Loucy (cell line): ENCODE results near the gene COX7B.

Source experiments
- H2AFZ ChIP-seq: fragments of 200-600 bp; sonication (generic); 2 replicates; pipeline ENCODE4 v1.6.0; 2016; ENCODE audit warnings: antibody characterized with exemption, mild to moderate bottlenecking, low read length, moderate library complexity
- H3F3A ChIP-seq: fragments of 200-600 bp; 2 replicates; pipeline ENCODE4 v1.6.0; 2016; ENCODE audit warnings: antibody characterized with exemption, low read depth, mild to moderate bottlenecking
- H3K27me3 ChIP-seq: fragments of 200-600 bp; sonication (generic); 2 replicates; pipeline ENCODE4 v1.6.1; 2014; ENCODE audit warnings: low read length, mild to moderate bottlenecking; ENCODE audit not compliant: insufficient read depth, poor library complexity, severe bottlenecking
- H3K36me3 ChIP-seq: fragments of 200-600 bp; sonication (generic); 2 replicates; pipeline ENCODE4 v1.6.1; 2016; ENCODE audit warnings: low read length; ENCODE audit not compliant: insufficient read depth
- H3K4me1 ChIP-seq: fragments of 200-600 bp; sonication (generic); 2 replicates; pipeline ENCODE4 v1.5.1; 2014; ENCODE audit warnings: low read length, mild to moderate bottlenecking; ENCODE audit not compliant: insufficient read depth, poor library complexity, severe bottlenecking
- H3K4me2 ChIP-seq: fragments of 200-600 bp; sonication (generic); 2 replicates; pipeline ENCODE4 v1.6.0; 2014; ENCODE audit warnings: antibody characterized with exemption, low read length, low read depth, mild to moderate bottlenecking; ENCODE audit not compliant: poor library complexity, severe bottlenecking
- H3K4me3 ChIP-seq: fragments of 200-600 bp; sonication (generic); 2 replicates; pipeline ENCODE4 v1.5.1; 2014; ENCODE audit warnings: low read length, mild to moderate bottlenecking, mixed read lengths; ENCODE audit not compliant: poor library complexity, severe bottlenecking
- H3K79me2 ChIP-seq: fragments of 200-600 bp; sonication (generic); 2 replicates; pipeline ENCODE4 v1.6.1; 2014; ENCODE audit warnings: low read length; ENCODE audit not compliant: insufficient read depth
- H3K9ac ChIP-seq: fragments of 200-600 bp; sonication (generic); 2 replicates; pipeline ENCODE4 v1.6.0; 2014; ENCODE audit warnings: mild to moderate bottlenecking, low read depth, low read length, moderate library complexity; ENCODE audit not compliant: poor library complexity, severe bottlenecking
- H3K9me2 ChIP-seq: fragments of 200-600 bp; sonication (generic); replicated peaks from 2 replicates; pipeline ENCODE4 v1.6.1; 2016; ENCODE audit warnings: low read depth, low read length, mixed read lengths
- H3K9me3 ChIP-seq: fragments of 200-600 bp; sonication (generic); 2 replicates; pipeline ENCODE4 v1.6.1; 2014; ENCODE audit warnings: mild to moderate bottlenecking, antibody characterized with exemption, low read length, low read depth; ENCODE audit not compliant: insufficient read depth
- H4K20me1 ChIP-seq: fragments of 200-600 bp; sonication (generic); 2 replicates; pipeline ENCODE4 v1.6.0; 2014; ENCODE audit warnings: antibody characterized with exemption, low read length, mild to moderate bottlenecking; ENCODE audit not compliant: insufficient read depth, poor library complexity, severe bottlenecking
- CTCF ChIP-seq: fragments of 200-600 bp; sonication (generic); conservative IDR thresholded peaks from 2 replicates; pipeline ENCODE4 v1.5.1; 2014; ENCODE audit warnings: mild to moderate bottlenecking, antibody characterized with exemption, low read length
- EZH2phosphoT487 ChIP-seq: fragments of 200-600 bp; IDR thresholded peaks from 2 replicates; pipeline ENCODE4 v1.6.1; 2018; ENCODE audit warnings: antibody characterized with exemption, mild to moderate bottlenecking, moderate library complexity, borderline replicate concordance

Gene COX7B

DNA sequence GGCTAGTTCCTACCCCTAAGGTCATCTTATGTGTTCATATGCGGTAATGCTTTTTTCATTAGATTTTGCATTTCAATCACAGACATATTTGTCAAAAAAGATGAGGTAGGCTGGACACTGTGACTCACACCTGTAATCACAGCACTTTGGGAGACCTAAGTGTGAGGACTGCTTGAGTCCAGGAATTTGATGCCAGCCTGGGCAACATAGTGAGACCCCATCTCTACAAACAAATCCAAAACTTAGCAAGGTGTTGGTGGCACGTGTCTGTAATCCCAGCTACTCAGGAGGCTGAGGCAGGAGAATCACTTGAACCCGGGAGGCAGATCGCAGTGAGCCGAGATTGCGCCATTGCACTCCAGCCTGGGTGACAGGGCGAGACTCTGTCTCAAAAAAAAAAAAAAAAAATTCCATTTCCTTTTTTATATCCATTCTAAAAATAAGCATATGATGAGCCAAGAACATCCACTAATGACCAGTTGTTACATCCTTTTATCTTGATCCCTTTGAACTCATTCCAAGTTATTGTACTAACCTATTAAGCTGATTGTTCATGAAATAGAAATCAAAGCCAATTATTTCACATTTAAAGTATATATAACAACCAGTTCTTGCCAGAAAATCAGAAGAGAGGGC lies 46.8 kb downstream of the COX7B start:
- no peak overlapping the region for H3K4me3 ChIP-seq
- no peak overlapping the region for H3K9ac ChIP-seq
- H3K9me2 ChIP-seq = no peaks in the 10 kb centered on the region
- H3K36me3 ChIP-seq = no peaks in the 10 kb centered on the region
- no peak overlapping the region for H2AFZ ChIP-seq
- TF ChIP-seq CTCF (no peak), EZH2phosphoT487 (no peak)
- H3K4me2 ChIP-seq = no peak overlapping the region
- H3K27me3 ChIP-seq = no peaks in the 10 kb centered on the region
- no peaks in the 10 kb centered on the region for H3K4me1 ChIP-seq
- H3K9me3 ChIP-seq = no peaks in the 10 kb centered on the region
- no peaks in the 10 kb centered on the region for H3F3A ChIP-seq
- no peaks in the 10 kb centered on the region for H3K79me2 ChIP-seq
- H4K20me1 ChIP-seq = no peaks in the 10 kb centered on the region

- Histone ChIP-seq H3F3A (no peaks in the 10 kb centered on the region), H3K9me2 (no peaks in the 10 kb centered on the region), H3K79me2 (no peaks in the 10 kb centered on the region), H2AFZ (no peak overlapping the region), H3K9ac (no peak overlapping the region), H3K9me3 (no peaks in the 10 kb centered on the region), H3K4me3 (no peak overlapping the region), H3K36me3 (no peaks in the 10 kb centered on the region), H3K27me3 (no peaks in the 10 kb centered on the region), H3K4me2 (no peak overlapping the region), H3K4me1 (no peaks in the 10 kb centered on the region), H4K20me1 (no peaks in the 10 kb centered on the region)
- TF ChIP-seq CTCF = no peak
- TF ChIP-seq EZH2phosphoT487 = no peak
Observed at GRCh38 chrX:77946571-77946970, 47.3 kb downstream of the COX7B start.

DNA sequence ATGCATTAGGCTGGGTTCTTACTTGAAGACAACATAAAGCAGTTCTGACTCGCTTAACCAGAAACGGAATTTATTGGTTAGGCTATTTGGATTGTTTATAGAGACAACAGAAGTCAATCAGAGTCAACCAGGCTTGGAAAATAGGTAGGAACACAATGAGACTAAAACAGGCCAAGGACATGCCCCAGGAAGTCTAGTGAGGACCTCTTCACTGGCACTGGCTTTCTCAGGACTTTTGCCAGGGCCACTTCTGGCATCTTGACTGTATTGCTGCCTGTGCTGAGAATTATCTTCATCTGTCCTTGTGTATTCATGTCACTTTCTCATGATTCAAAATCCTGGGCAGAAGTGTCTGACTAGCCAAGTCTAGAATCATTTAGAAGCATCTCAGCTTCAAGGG lies 50.6 kb downstream of the COX7B start:
- no peaks in the 10 kb centered on the region for H3K4me1 ChIP-seq
- no peak overlapping the region for H2AFZ ChIP-seq
- H3K79me2 ChIP-seq = no peaks in the 10 kb centered on the region
- TF ChIP-seq CTCF (no peak), EZH2phosphoT487 (no peak)
- no peaks in the 10 kb centered on the region for H4K20me1 ChIP-seq
- H3K27me3 ChIP-seq = no peaks in the 10 kb centered on the region
- H3K9me3 ChIP-seq = no peaks in the 10 kb centered on the region
- no peaks in the 10 kb centered on the region for H3K9me2 ChIP-seq
- H3K4me2 ChIP-seq = no peak overlapping the region
- no peak overlapping the region for H3K4me3 ChIP-seq
- H3K36me3 ChIP-seq = no peaks in the 10 kb centered on the region
- H3F3A ChIP-seq = no peaks in the 10 kb centered on the region
- H3K9ac ChIP-seq = no peak overlapping the region
